PC-3 (cell line): ENCODE results near the gene SPATA7. TPM values are rescaled to one million over a fixed set of nuclear protein-coding genes. Genes with fewer than 3 reads are reported as not detected.
A peak's percentile ranks its signal among the peaks of the same experiment; 100 is the strongest.

Experiments used
- ATAC-seq: fragments of 200-7000 bp; cut with Tn5 transposase; 2 replicates; pipeline ENCODE4 v1.9.1; 2020; ENCODE audit warnings: mild to moderate bottlenecking, moderate library complexity
- BruUV-seq: library from RNA; stranded (reverse); fragments of 400-500 nt; replicated peaks from 2 replicates; lab custom pipeline; 2021; lab: Mats Ljungman, UMichigan
- CTCF ChIA-PET: fragments of 300-600 bp; sonication (Branson Sonifier 250); formaldehyde crosslinking; loops from one replicate; lab custom pipeline; 2022; ENCODE audit warnings: antibody characterized with exemption; lab: Charles Lee
- POLR2A ChIA-PET: fragments of 300-600 bp; sonication (Branson Sonifier 250); formaldehyde crosslinking; loops from one replicate; lab custom pipeline; 2022; ENCODE audit warnings: antibody characterized with exemption; ENCODE audit not compliant: unreplicated experiment; lab: Charles Lee
- DNase-seq: peaks from one replicate; pipeline ENCODE4 v3.0.0-alpha.2; 2015
- H2AFZ ChIP-seq: fragments of 300-600 bp; sonication (generic); 2 replicates; pipeline ENCODE4 v1.6.0; 2016; ENCODE audit warnings: antibody characterized with exemption, low read length
- H3F3A ChIP-seq: fragments of 300-600 bp; sonication (generic); one replicate; pipeline ENCODE4 v1.6.0; 2017; ENCODE audit warnings: antibody characterized with exemption, low read length, control low read depth, mild to moderate bottlenecking; ENCODE audit not compliant: unreplicated experiment
- H3K27ac ChIP-seq: fragments of 300-600 bp; sonication (generic); 2 replicates; pipeline ENCODE4 v1.5.1; 2016; ENCODE audit warnings: mild to moderate bottlenecking, low read length
- H3K27me3 ChIP-seq: fragments of 300-600 bp; sonication (generic); 2 replicates; pipeline ENCODE4 v1.6.1; 2016; ENCODE audit warnings: low read length, mixed read lengths
- H3K36me3 ChIP-seq: fragments of 300-600 bp; sonication (generic); 2 replicates; pipeline ENCODE4 v1.6.1; 2016; ENCODE audit warnings: low read depth, mixed run types, low read length, mixed read lengths
- H3K4me1 ChIP-seq: fragments of 300-600 bp; sonication (generic); 2 replicates; pipeline ENCODE4 v1.5.1; 2016; ENCODE audit warnings: low read length; ENCODE audit not compliant: insufficient read depth
- H3K4me2 ChIP-seq: fragments of 300-600 bp; sonication (generic); 2 replicates; pipeline ENCODE4 v1.6.0; 2016; ENCODE audit warnings: low read length
- H3K4me3 ChIP-seq: fragments of 300-600 bp; sonication (generic); 2 replicates; pipeline ENCODE4 v1.5.1; 2016; ENCODE audit warnings: mild to moderate bottlenecking, low read length, mixed read lengths
- H3K79me2 ChIP-seq: fragments of 300-600 bp; sonication (generic); 2 replicates; pipeline ENCODE4 v1.6.1; 2017; ENCODE audit warnings: low read length, mixed read lengths
- H3K9ac ChIP-seq: fragments of 300-600 bp; sonication (generic); 2 replicates; pipeline ENCODE4 v1.6.0; 2016; ENCODE audit warnings: mild to moderate bottlenecking, low read length
- H3K9me2 ChIP-seq: fragments of 300-600 bp; sonication (generic); replicated peaks from 2 replicates; pipeline ENCODE4 v1.6.1; 2016; ENCODE audit warnings: mixed run types, low read length, mixed read lengths
- H3K9me3 ChIP-seq: fragments of 300-600 bp; sonication (generic); 2 replicates; pipeline ENCODE4 v1.6.1; 2016; ENCODE audit warnings: low read length, mixed read lengths
- H4K20me1 ChIP-seq: fragments of 300-600 bp; sonication (generic); 2 replicates; pipeline ENCODE4 v1.6.1; 2016; ENCODE audit warnings: low read length, mixed read lengths
- CTCF ChIP-seq: fragments of 300-600 bp; sonication (generic); conservative IDR thresholded peaks from 2 replicates; pipeline ENCODE4 v1.5.1; 2017; ENCODE audit warnings: antibody characterized with exemption, low read depth, mild to moderate bottlenecking, low read length
- EZH2 ChIP-seq: fragments of 300-600 bp; sonication (generic); IDR thresholded peaks from one replicate; pipeline ENCODE4 v1.6.1; 2017; ENCODE audit warnings: antibody characterized with exemption, mild to moderate bottlenecking, low read length; ENCODE audit not compliant: unreplicated experiment
- EZH2phosphoT487 ChIP-seq: fragments of 300-600 bp; sonication (generic); IDR thresholded peaks from 2 replicates; pipeline ENCODE4 v1.6.1; 2018; ENCODE audit warnings: mild to moderate bottlenecking, antibody characterized with exemption, low read length, borderline replicate concordance
- intact Hi-C: fragments of 100-400 bp; cut with micrococcal nuclease; formaldehyde crosslinking; loops from 2 replicates; pipeline ENCODE4 v1.9.0; 2023
- total RNA-seq: library from RNA; depleted of rRNA; stranded (reverse); fragments of >200 nt; gene quantifications from 2 replicates; pipeline ENCODE4 v1.2.3, GENCODE V29; 2014

The SPATA7 gene
- total RNA-seq, 1 experiment from 2014 or later, result 2.8 TPM

GRCh38 chr14:88392609-88393008 is 7.2 kb downstream of the SPATA7 start:
- ChIA-PET POLR2A (no interaction called here), CTCF (no interaction called here)
- BruUV-seq, result no TSS peak
- H3K79me2 ChIP-seq, result no peaks in the 10 kb centered on the region
- H3K27me3 ChIP-seq, result no peaks in the 10 kb centered on the region
- no peaks in the 10 kb centered on the region for H3K9me3 ChIP-seq
- H3F3A ChIP-seq, result no peaks in the 10 kb centered on the region
- H4K20me1 ChIP-seq, result no peaks in the 10 kb centered on the region
- no peak overlapping the region for H3K27ac ChIP-seq
- H3K4me3 ChIP-seq, result no peak overlapping the region
- no peaks in the 10 kb centered on the region for H3K9me2 ChIP-seq
- DNase-seq, result no peak
- no peak overlapping the region for H2AFZ ChIP-seq
- H3K36me3 ChIP-seq, result no peaks in the 10 kb centered on the region
- no peak overlapping the region for H3K9ac ChIP-seq
- H3K4me1 ChIP-seq, result peaks cover 4% of the 10 kb centered on the region
- no peak overlapping the region for H3K4me2 ChIP-seq
- no peak for ATAC-seq
- no peak for TF ChIP-seq EZH2
- no peak for TF ChIP-seq EZH2phosphoT487
- TF ChIP-seq CTCF, result no peak
- intact Hi-C loops, result no loop called here

DNA sequence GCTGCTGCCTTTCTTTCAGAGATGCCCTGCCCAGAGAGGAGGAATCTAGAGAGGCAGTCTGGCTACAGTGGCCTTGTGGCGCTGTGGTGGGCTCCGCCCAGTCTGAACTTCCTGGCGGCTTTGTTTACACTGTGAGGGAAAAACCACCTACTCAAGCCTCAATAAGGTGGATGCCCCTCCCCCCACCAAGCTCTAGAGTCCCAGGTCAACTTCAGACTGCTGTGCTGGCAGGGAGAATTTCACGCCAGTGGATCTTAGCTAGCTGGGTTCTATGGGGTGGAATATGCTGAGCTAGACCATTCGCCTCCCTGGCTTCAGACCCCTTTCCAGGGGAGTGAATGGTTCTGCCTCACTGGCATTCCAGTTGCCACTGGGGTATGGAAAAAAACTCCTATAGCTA is 25.6 kb downstream of the SPATA7 start:
- ChIA-PET POLR2A (no interaction called here), CTCF (no interaction called here)
- Histone ChIP-seq H3F3A (no peaks in the 10 kb centered on the region), H3K4me1 (no peaks in the 10 kb centered on the region), H3K4me2 (no peak overlapping the region), H3K9ac (no peak overlapping the region), H3K27ac (no peak overlapping the region), H3K9me2 (no peaks in the 10 kb centered on the region), H3K27me3 (no peaks in the 10 kb centered on the region), H4K20me1 (no peaks in the 10 kb centered on the region), H2AFZ (no peak overlapping the region), H3K36me3 (0 out of 2 replicates have a peak, but pooled peaks cover 5% of the 10 kb centered on the region), H3K79me2 (no peaks in the 10 kb centered on the region), H3K4me3 (no peak overlapping the region), H3K9me3 (0 out of 2 replicates have a peak, but pooled peaks cover 4% of the 10 kb centered on the region)
- TF ChIP-seq EZH2phosphoT487, result no peak
- no peak for TF ChIP-seq EZH2
- no peak for TF ChIP-seq CTCF
- intact Hi-C loops, result no loop called here
- DNase-seq, result no peak
- no TSS peak for BruUV-seq
- no peak for ATAC-seq

- Histone ChIP-seq H3K9me3 (0 out of 2 replicates have a peak, but pooled peaks cover 4% of the 10 kb centered on the region), H3K79me2 (no peaks in the 10 kb centered on the region), H3F3A (no peaks in the 10 kb centered on the region), H3K36me3 (peaks cover 19% of the 10 kb centered on the region; the same call in 1 of the 2 replicates), H4K20me1 (no peaks in the 10 kb centered on the region), H3K9me2 (no peaks in the 10 kb centered on the region), H3K4me1 (0 out of 2 replicates have a peak, but pooled peaks cover under 1% of the 10 kb centered on the region), H3K4me2 (no peak overlapping the region), H2AFZ (no peak overlapping the region), H3K27me3 (no peaks in the 10 kb centered on the region), H3K27ac (no peak overlapping the region), H3K9ac (no peak overlapping the region), H3K4me3 (no peak overlapping the region)
- ATAC-seq (no peak), DNase-seq (peak; percentile 30)
- TF ChIP-seq CTCF, result no peak
- no peak for TF ChIP-seq EZH2
- TF ChIP-seq EZH2phosphoT487, result no peak
- CTCF ChIA-PET, result no interaction called here
- intact Hi-C loops, result no loop called here
- no TSS peak for BruUV-seq
- POLR2A ChIA-PET, result no interaction called here
Observed at GRCh38 chr14:88417594-88417993, 32.1 kb downstream of the SPATA7 start.
